Measurements from ENCODE around the gene C6orf136. TPM values are rescaled to one million over a fixed set of nuclear protein-coding genes. Genes with fewer than 3 reads are reported as not detected.
A peak's percentile ranks its signal among the peaks of the same experiment; 100 is the strongest.

C6orf136 gene
- total RNA-seq, 4 donors from 2014 or later, result 35.5 to 111 (median 83.8) TPM

- H3K4me1 ChIP-seq, result peaks cover 0 to 31% (median 9%) of the 10 kb centered on the region in 4 donors
- peak within 1 kb of the TSS; percentile 87 to 97 (median 92) for H3K27ac ChIP-seq
- H3K4me3 ChIP-seq, result peak within 1 kb of the TSS; percentile 70 to 86 (median 76)
- H3K9me3 ChIP-seq, result no peaks in the 10 kb centered on the region
- H3K27me3 ChIP-seq, result no peaks in the 10 kb centered on the region
- TF ChIP-seq CTCF (IDR thresholded peaks at IDR 0.05) (no peak), POLR2A (IDR thresholded peaks at IDR 0.05) (peak; percentile 100)
- peaks cover 0 to 38% (median 0%) of the 10 kb centered on the region in 3 donors for H3K36me3 ChIP-seq
- peak; percentile 95 to 100 (median 99) for DNase-seq
Observed at GRCh38 chr6:30616811-30617564, 29.9 kb upstream of the C6orf136 start, which contains the start of gene PPP1R10. Gene PPP1R10 (minus strand): TSS chr6:30617243. CDS start chr6:30609944, 7,299 bp downstream.

- H3K4me1 ChIP-seq, result peaks cover 0 to 28% (median 9%) of the 10 kb centered on the region in 4 donors
- no peaks in the 10 kb centered on the region for H3K27me3 ChIP-seq
- no peaks in the 10 kb centered on the region for H3K9me3 ChIP-seq
- H3K27ac ChIP-seq, result peak within 1 kb of the TSS; percentile 87 to 97 (median 92)
- H3K4me3 ChIP-seq, result peak within 1 kb of the TSS; percentile 70 to 86 (median 76)
- peak; percentile 94 to 99 (median 97) for DNase-seq
- H3K36me3 ChIP-seq, result peaks cover 0 to 44% (median 0%) of the 10 kb centered on the region in 3 donors
- TF ChIP-seq CTCF (IDR thresholded peaks at IDR 0.05) (no peak), POLR2A (IDR thresholded peaks at IDR 0.05) (peak; percentile 70 to 93)
Observed at GRCh38 chr6:30617565-30618269, 29.2 kb upstream of the C6orf136 start, which contains the start of gene MRPS18B. Gene MRPS18B (plus strand): TSS chr6:30617840. CDS start chr6:30617866, 26 bp downstream.

GRCh38 chr6:30618270-30618797 lies 28.6 kb upstream of the C6orf136 start:
- Histone ChIP-seq H3K9me3 (no peaks in the 10 kb centered on the region), H3K36me3 (peaks cover 0 to 48% (median 0%) of the 10 kb centered on the region in 3 donors), H3K27ac (peak overlapping the region; percentile 87 to 97 (median 92)), H3K4me3 (peak overlapping the region; percentile 64 to 76 (median 72)), H3K27me3 (no peaks in the 10 kb centered on the region), H3K4me1 (peaks cover 0 to 21% (median 9%) of the 10 kb centered on the region in 4 donors)
- TF ChIP-seq POLR2A (IDR thresholded peaks at IDR 0.05) (peak; percentile 20 to 70), CTCF (IDR thresholded peaks at IDR 0.05) (no peak)
- peak in 1 of 3 donors; percentile 57 for DNase-seq

GRCh38 chr6:30619561-30619960 lies 27.4 kb upstream of the C6orf136 start:
- Histone ChIP-seq H3K27me3 (no peaks in the 10 kb centered on the region), H3K27ac (no peak overlapping the region)

More at GRCh38 chr6:30619561-30619960, 27.4 kb upstream of the C6orf136 start:
- peaks cover 0 to 9% (median 4%) of the 10 kb centered on the region in 4 donors for H3K4me1 ChIP-seq
- H3K36me3 ChIP-seq, result peaks cover 0 to 61% (median 0%) of the 10 kb centered on the region in 3 donors
- no peak for TF ChIP-seq CTCF (IDR thresholded peaks at IDR 0.05)
- TF ChIP-seq POLR2A (IDR thresholded peaks at IDR 0.05), result no peak
- peak in 1 of 3 donors; percentile 26 for DNase-seq
- no peaks in the 10 kb centered on the region for H3K9me3 ChIP-seq
- H3K4me3 ChIP-seq, result no peak overlapping the region

All from Peyer's patch (tissue), 4 donors.